Measurements from ENCODE around the gene RNASET2.
"Not testable (repeated sequence)": the region's sequence is repeated elsewhere in the genome, so short reads cannot be mapped to it uniquely, and the experiment has no call there.

Gene RNASET2

GRCh38 chr6:166903500-166903899 lies 52.9 kb downstream of the RNASET2 start:
- DNase-seq (ENCODE audit: low read depth, low spot score) = peak; percentile 35

DNA sequence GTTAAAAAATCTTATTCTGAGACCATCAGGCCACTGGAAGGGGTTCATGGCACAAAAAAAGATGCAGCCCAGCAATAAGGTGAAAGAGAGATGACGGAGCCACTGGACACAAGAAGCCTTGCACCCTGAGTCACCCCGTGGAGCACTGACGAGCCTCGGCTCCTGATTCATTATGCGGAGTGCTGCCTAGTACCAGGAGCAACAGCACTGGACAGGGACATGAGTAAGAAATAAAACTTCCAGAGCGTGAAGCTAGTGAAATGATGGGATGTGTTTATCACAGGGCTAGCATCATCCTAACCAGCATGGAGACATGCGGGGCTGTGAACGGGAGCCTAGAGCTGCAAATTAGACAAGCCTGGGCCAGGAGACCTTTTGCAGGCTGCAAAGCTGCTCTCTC lies 53.3 kb downstream of the RNASET2 start:
- no peak for DNase-seq (ENCODE audit: low read depth, low spot score)

GRCh38 chr6:166902211-166902755 lies 54.1 kb downstream of the RNASET2 start:
- DNase-seq (ENCODE audit: low read depth, low spot score) = peak; percentile 44

DNA sequence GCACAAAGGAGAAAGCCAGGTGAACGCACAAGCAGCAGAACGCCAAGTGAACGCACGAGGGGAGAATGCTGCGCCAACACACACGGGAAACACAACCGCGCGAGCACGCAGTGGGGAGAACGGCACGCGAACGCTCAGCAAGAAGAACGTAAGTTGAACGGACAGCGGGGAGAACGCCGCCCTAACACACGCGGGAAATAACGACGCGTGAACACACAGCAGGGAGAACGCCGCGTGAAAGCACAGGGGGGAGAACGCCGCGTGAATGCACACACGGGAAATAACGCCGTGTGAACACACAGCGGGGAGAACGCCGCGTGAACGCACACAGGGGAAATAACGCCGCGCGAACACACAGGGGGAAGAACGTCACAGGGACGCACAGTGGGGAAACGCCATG lies 54.7 kb downstream of the RNASET2 start:
- DNase-seq (ENCODE audit: low read depth, low spot score) = no peak

GRCh38 chr6:166900956-166901607 lies 55.3 kb downstream of the RNASET2 start:
- DNase-seq (ENCODE audit: low read depth, low spot score) = peak; percentile 34

DNA sequence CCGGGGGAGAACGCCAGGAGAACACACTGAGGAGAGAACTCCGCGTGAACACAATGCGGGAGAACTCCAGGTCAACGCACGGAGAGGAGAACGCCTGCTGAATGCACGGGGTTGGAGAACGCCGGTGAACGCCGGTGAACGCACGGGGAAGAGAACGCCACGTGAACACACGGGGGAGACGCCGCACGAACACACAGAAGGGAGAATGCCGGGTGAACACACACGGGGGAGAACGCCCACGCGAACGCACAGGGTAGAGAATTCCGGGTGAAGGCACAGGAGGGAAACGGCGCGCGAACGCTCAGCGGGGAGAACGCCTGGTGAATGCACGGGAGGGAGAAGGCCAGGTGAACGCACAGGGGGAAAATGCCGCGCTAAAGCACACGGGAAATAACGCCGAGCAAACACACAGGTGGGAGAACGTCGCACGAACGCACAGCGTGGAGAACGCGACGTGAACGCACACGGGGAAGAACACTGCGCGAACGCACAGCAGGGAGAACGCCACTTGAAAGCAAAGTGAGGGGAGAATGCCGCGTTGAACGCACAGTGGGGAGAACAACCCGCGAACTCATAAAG lies 56.1 kb downstream of the RNASET2 start:
- DNase-seq (ENCODE audit: low read depth, low spot score) = no peak

DNA sequence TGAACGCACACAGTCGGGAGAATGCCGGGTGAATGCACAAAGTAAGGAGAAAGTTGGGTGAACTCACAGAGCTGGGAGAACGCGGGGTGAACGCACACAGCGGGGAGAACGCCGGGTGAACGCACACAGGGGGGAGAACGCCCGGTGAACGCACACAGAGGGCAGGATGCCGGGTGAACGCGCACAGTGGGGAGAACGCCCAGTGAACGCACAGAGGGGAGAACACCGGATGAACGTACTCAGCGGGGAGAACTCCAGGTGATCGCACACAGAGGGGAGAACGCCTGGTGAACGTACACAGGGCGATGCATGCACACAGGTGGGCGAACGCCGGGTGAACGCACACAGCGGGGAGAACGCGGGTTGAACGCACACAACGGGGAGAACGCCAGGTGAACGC lies 57.4 kb downstream of the RNASET2 start:
- no peak for DNase-seq (ENCODE audit: low read depth, low spot score)

- DNase-seq (ENCODE audit: low read depth, low spot score) = peak; percentile 80
Measured at GRCh38 chr6:166894614-166895013, 61.7 kb downstream of the RNASET2 start.

DNA sequence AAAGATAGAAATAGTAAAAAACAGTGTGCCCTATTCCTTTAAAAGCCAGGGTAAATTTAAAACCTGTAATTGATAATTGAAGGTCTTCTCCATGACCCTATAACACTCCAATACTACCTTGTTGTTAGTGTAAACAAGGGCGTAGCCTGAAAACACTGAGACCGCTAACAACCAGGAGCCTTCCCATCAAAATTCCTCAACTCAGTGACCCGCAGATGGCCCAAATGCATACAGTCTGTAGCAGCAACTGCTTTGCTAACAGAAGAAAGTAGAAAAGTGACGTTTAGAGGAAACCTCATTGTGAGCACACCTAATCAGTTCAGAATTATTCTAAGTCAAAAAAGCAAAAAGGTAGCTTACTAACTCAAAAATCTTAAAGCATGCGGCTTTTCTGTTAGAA lies 63.9 kb downstream of the RNASET2 start:
- DNase-seq (ENCODE audit: low read depth, low spot score) = peak; percentile 61

- DNase-seq (ENCODE audit: low read depth, low spot score) = not testable (repeated sequence)
Measured at GRCh38 chr6:166886773-166887172, 69.6 kb downstream of the RNASET2 start.

- not testable (repeated sequence) for DNase-seq (ENCODE audit: low read depth, low spot score)
Measured at GRCh38 chr6:166884958-166885357, 71.4 kb downstream of the RNASET2 start.

GRCh38 chr6:166879594-166879993 lies 76.8 kb downstream of the RNASET2 start:
- no peak for DNase-seq (ENCODE audit: low read depth, low spot score)

All from ELF-1 (cell line).